GM18505 (cell line): ENCODE measurements around the gene SPARCL1.
A peak's percentile ranks its signal among the peaks of the same experiment; 100 is the strongest.
"Not testable (repeated sequence)": the region's sequence is repeated elsewhere in the genome, so short reads cannot be mapped to it uniquely, and the experiment has no call there.

Source experiments
- ATAC-seq: cut with Tn5 transposase; IDR thresholded peaks from one replicate; pipeline ENCODE4 v1.9.1; 2021; ENCODE audit not compliant: unreplicated experiment
- POLR2A ChIP-seq: IDR thresholded peaks from 4 replicates; pipeline ENCODE4 v1.6.1; 2011; ENCODE audit warnings: borderline replicate concordance; ENCODE audit not compliant: insufficient read depth, insufficient read length; ENCODE audit errors: extremely low read depth

Gene SPARCL1

GRCh38 chr4:87506974-87507701 is 22.0 kb downstream of the SPARCL1 start:
- ATAC-seq = no peak
- no peak for TF ChIP-seq POLR2A

- no peak for ATAC-seq
- no peak for TF ChIP-seq POLR2A
Measured at GRCh38 chr4:87505862-87506261, 23.3 kb downstream of the SPARCL1 start.

GRCh38 chr4:87502580-87503238 is 26.5 kb downstream of the SPARCL1 start:
- no peak for TF ChIP-seq POLR2A
- ATAC-seq = no peak

GRCh38 chr4:87500092-87500462 is 29.1 kb downstream of the SPARCL1 start:
- no peak for TF ChIP-seq POLR2A
- peak; percentile 56 for ATAC-seq

GRCh38 chr4:87499403-87500091 is 29.6 kb downstream of the SPARCL1 start:
- TF ChIP-seq POLR2A = no peak
- peak; percentile 85 for ATAC-seq

GRCh38 chr4:87498446-87498900 is 30.7 kb downstream of the SPARCL1 start:
- ATAC-seq = peak; percentile 44
- TF ChIP-seq POLR2A = no peak

GRCh38 chr4:87497578-87497977 is 31.6 kb downstream of the SPARCL1 start:
- ATAC-seq = no peak

GRCh38 chr4:87497159-87497558 is 32.0 kb downstream of the SPARCL1 start:
- TF ChIP-seq POLR2A = no peak
- ATAC-seq = no peak

More at GRCh38 chr4:87497578-87497977, 31.6 kb downstream of the SPARCL1 start:
- TF ChIP-seq POLR2A = no peak

- ATAC-seq = no peak
- no peak for TF ChIP-seq POLR2A
Measured at GRCh38 chr4:87493115-87493514, 36.1 kb downstream of the SPARCL1 start.

GRCh38 chr4:87491851-87492250 is 37.3 kb downstream of the SPARCL1 start:
- not testable (repeated sequence) for ATAC-seq

GRCh38 chr4:87491436-87491835 is 37.7 kb downstream of the SPARCL1 start:
- no peak for ATAC-seq
- TF ChIP-seq POLR2A = no peak

- TF ChIP-seq POLR2A = no peak
- no peak for ATAC-seq
Measured at GRCh38 chr4:87490664-87491369, 38.4 kb downstream of the SPARCL1 start.

GRCh38 chr4:87489678-87490077 is 39.5 kb downstream of the SPARCL1 start:
- no peak for TF ChIP-seq POLR2A
- ATAC-seq = no peak

- ATAC-seq = not testable (repeated sequence)
Measured at GRCh38 chr4:87488666-87489065, 40.5 kb downstream of the SPARCL1 start.

- not testable (repeated sequence) for ATAC-seq
Measured at GRCh38 chr4:87483247-87483646, 45.9 kb downstream of the SPARCL1 start.
